ENCODE data around the gene WDR4.
"Not testable (repeated sequence)": the region's sequence is repeated elsewhere in the genome, so short reads cannot be mapped to it uniquely, and the experiment has no call there.

The WDR4 gene

GRCh38 chr21:42840411-42841155, 38.8 kb downstream of the WDR4 start:
- DNase-seq (ENCODE audit: low spot score) = no peak

GRCh38 chr21:42839271-42840231, 39.8 kb downstream of the WDR4 start:
- no peak for DNase-seq (ENCODE audit: low spot score)

GRCh38 chr21:42838212-42838690, 41.1 kb downstream of the WDR4 start:
- DNase-seq (ENCODE audit: low spot score) = not testable (repeated sequence)

GRCh38 chr21:42837421-42838211, 41.7 kb downstream of the WDR4 start:
- no peak for DNase-seq (ENCODE audit: low spot score)

- no peak for DNase-seq (ENCODE audit: low spot score)
Measured at GRCh38 chr21:42836767-42837301, 42.5 kb downstream of the WDR4 start.

GRCh38 chr21:42836402-42836666, 43.0 kb downstream of the WDR4 start:
- DNase-seq (ENCODE audit: low spot score) = no peak

GRCh38 chr21:42835611-42836401, 43.5 kb downstream of the WDR4 start:
- no peak for DNase-seq (ENCODE audit: low spot score)

- no peak for DNase-seq (ENCODE audit: low spot score)
Measured at GRCh38 chr21:42835211-42835610, 44.1 kb downstream of the WDR4 start.

- DNase-seq (ENCODE audit: low spot score) = no peak
Measured at GRCh38 chr21:42834726-42835191, 44.6 kb downstream of the WDR4 start.

- no peak for DNase-seq (ENCODE audit: low spot score)
Measured at GRCh38 chr21:42833859-42834725, 45.2 kb downstream of the WDR4 start.

- peak; percentile 41 for DNase-seq (ENCODE audit: low spot score)
Measured at GRCh38 chr21:42833439-42833815, 45.9 kb downstream of the WDR4 start.

GRCh38 chr21:42832321-42832630, 47.1 kb downstream of the WDR4 start:
- not testable (repeated sequence) for DNase-seq (ENCODE audit: low spot score)

- no peak for DNase-seq (ENCODE audit: low spot score)
Measured at GRCh38 chr21:42830456-42831455, 48.6 kb downstream of the WDR4 start.

GRCh38 chr21:42829954-42830353, 49.4 kb downstream of the WDR4 start:
- no peak for DNase-seq (ENCODE audit: low spot score)

GRCh38 chr21:42829417-42829816, 49.9 kb downstream of the WDR4 start:
- no peak for DNase-seq (ENCODE audit: low spot score)

- no peak for DNase-seq (ENCODE audit: low spot score)
Measured at GRCh38 chr21:42827588-42827987, 51.8 kb downstream of the WDR4 start.

- no peak for DNase-seq (ENCODE audit: low spot score)
Measured at GRCh38 chr21:42820616-42821465, 58.5 kb downstream of the WDR4 start.
